Fibroblast of mammary gland (primary cell): ENCODE measurements around the gene ATP13A4.

Experiments
- DNase-seq: peaks from one replicate; pipeline ENCODE4 v3.0.0-alpha.2; 2010; ENCODE audit warnings: low read depth
- H3K4me3 ChIP-seq: 2 replicates; pipeline ENCODE4 v1.5.1; 2011; ENCODE audit warnings: low read depth, mild to moderate bottlenecking, low read length, moderate library complexity; ENCODE audit not compliant: control insufficient read depth
- CTCF ChIP-seq: conservative IDR thresholded peaks from 2 replicates; pipeline ENCODE4 v1.5.1; 2011; ENCODE audit warnings: low read depth, low read length, inconsistent platforms; ENCODE audit not compliant: control insufficient read depth, insufficient read depth

The ATP13A4 gene

GRCh38 chr3:193585530-193585929 lies 30.8 kb upstream of the ATP13A4 start:
- no peak for TF ChIP-seq CTCF

GRCh38 chr3:193574488-193575070 lies 19.9 kb upstream of the ATP13A4 start:
- TF ChIP-seq CTCF: no peak
- no peak overlapping the region for H3K4me3 ChIP-seq
- no peak for DNase-seq

More at GRCh38 chr3:193585530-193585929, 30.8 kb upstream of the ATP13A4 start:
- H3K4me3 ChIP-seq: no peak overlapping the region
- DNase-seq: no peak

GRCh38 chr3:193573403-193574191 lies 18.9 kb upstream of the ATP13A4 start:
- DNase-seq: no peak
- TF ChIP-seq CTCF: no peak
- H3K4me3 ChIP-seq: no peak overlapping the region

- no peak overlapping the region for H3K4me3 ChIP-seq
- peak; percentile 88 for TF ChIP-seq CTCF
- peak; percentile 68 for DNase-seq
Measured at GRCh38 chr3:193572426-193572908, 17.8 kb upstream of the ATP13A4 start.

- H3K4me3 ChIP-seq: no peak overlapping the region
- no peak for TF ChIP-seq CTCF
- no peak for DNase-seq
Measured at GRCh38 chr3:193569119-193569518, 14.4 kb upstream of the ATP13A4 start.

GRCh38 chr3:193564012-193564411 lies 9.3 kb upstream of the ATP13A4 start:
- TF ChIP-seq CTCF: peak; percentile 7
- DNase-seq: no peak
- H3K4me3 ChIP-seq: no peak overlapping the region
